Measurements from ENCODE around the gene PSMG3.

DNA sequence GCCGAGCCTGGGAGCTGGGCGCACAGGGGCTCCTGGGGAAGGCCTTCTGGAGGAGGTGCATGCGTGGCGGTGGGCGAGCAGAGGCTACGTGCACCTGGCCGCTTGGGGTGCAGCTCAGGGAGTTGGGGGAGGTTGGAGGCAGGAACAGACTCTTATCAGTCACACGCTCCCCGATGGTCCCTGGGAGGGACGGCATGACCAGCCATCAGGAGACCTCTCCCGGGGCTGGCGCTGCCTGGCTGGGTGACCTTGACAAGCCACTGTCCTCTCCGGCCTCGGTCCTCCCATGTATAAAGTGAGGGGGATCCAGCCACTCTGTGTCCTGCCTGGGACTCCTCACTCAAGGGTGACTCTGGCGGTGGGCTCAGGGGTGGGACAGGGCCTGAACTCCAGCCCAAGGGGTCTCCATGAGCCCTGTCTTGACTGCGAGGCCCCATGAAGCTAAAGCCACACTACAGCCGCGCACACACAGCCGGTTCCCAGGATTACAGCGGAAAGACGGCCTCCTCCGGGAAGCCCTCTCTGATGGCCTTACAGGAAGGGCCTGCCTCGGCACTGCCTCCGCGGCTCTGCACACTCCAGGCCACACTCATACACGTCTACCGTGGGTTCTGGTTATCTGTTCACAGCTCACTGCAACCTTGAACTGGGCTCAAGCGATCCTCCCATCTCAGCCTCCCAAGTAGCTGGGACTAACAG lies 16.2 kb downstream of the PSMG3 start:
- TF ChIP-seq GATA2 (IDR thresholded peaks at IDR 0.05; ENCODE audit: low read depth, low read length) (no peak), GATA3 (IDR thresholded peaks at IDR 0.05; ENCODE audit: low read depth, low read length) (no peak)

Measured in SH-SY5Y (cell line).